Fibroblast of lung (primary cell): ENCODE measurements around the gene AIFM1. TPM values are rescaled to one million over a fixed set of nuclear protein-coding genes. Genes with fewer than 3 reads are reported as not detected.
A peak's percentile ranks its signal among the peaks of the same experiment; 100 is the strongest.

Experiments used
- DNase-seq, 2 donors: peaks; one replicate each; pipeline versions ENCODE4 v3.0.0 to v3.0.0-alpha.2; 2010; ENCODE audit warnings: low read depth in 2 of 2
- H2AFZ ChIP-seq: 2 replicates; pipeline ENCODE4 v1.5.1; 2012; ENCODE audit warnings: low read length, control low read depth, inconsistent platforms
- H3K27ac ChIP-seq: 2 replicates; pipeline ENCODE4 v1.5.1; 2011; ENCODE audit warnings: low read length, control low read depth; ENCODE audit not compliant: insufficient read depth
- H3K27me3 ChIP-seq: 2 replicates; pipeline ENCODE4 v1.5.1; 2011; ENCODE audit warnings: mild to moderate bottlenecking, low read length; ENCODE audit not compliant: control insufficient read depth, insufficient read depth
- H3K36me3 ChIP-seq: 2 replicates; pipeline ENCODE4 v1.5.1; 2011; ENCODE audit warnings: low read length; ENCODE audit not compliant: control insufficient read depth, insufficient read depth
- H3K4me1 ChIP-seq: 2 replicates; pipeline ENCODE4 v1.5.1; 2011; ENCODE audit warnings: low read length; ENCODE audit not compliant: control insufficient read depth, insufficient read depth; ENCODE audit errors: extremely low read depth
- H3K4me2 ChIP-seq: 2 replicates; pipeline ENCODE4 v1.5.1; 2011; ENCODE audit warnings: low read length, control low read depth; ENCODE audit not compliant: insufficient read depth; ENCODE audit errors: extremely low read depth
- H3K4me3 ChIP-seq, 4 experiments: fragments of 200-600 bp in 1 of 4; sonication (generic) in 1 of 4; replicated peaks in 1 of 4; 2 replicates each; pipeline ENCODE4 v1.5.1; 2011 to 2016; ENCODE audit warnings: low read length in 4 of 4, low read depth in 3 of 4, mild to moderate bottlenecking in 3 of 4, control low read depth in 2 of 4, inconsistent platforms in 1 of 4, mixed read lengths in 1 of 4; ENCODE audit not compliant: insufficient read depth in 1 of 4; ENCODE audit errors: control extremely low read depth in 1 of 4
- H3K79me2 ChIP-seq: 2 replicates; pipeline ENCODE4 v1.5.1; 2012; ENCODE audit warnings: mild to moderate bottlenecking, low read length, inconsistent platforms; ENCODE audit not compliant: control insufficient read depth, insufficient read depth
- H3K9ac ChIP-seq: 2 replicates; pipeline ENCODE4 v1.5.1; 2011; ENCODE audit warnings: mild to moderate bottlenecking, low read length, control low read depth; ENCODE audit not compliant: insufficient read depth
- H3K9me3 ChIP-seq: 2 replicates; pipeline ENCODE4 v1.5.1; 2012; ENCODE audit warnings: low read depth, low read length; ENCODE audit not compliant: control insufficient read depth, insufficient read depth
- H4K20me1 ChIP-seq: 2 replicates; pipeline ENCODE4 v1.5.1; 2011; ENCODE audit warnings: low read length; ENCODE audit not compliant: control insufficient read depth, insufficient read depth; ENCODE audit errors: extremely low read depth
- CTCF ChIP-seq, 2 donors: IDR thresholded peaks in 1 of 2; conservative IDR thresholded peaks in 1 of 2; 1 replicate in 1 of 2; 2 replicates in 1 of 2; pipeline ENCODE4 v1.5.1; 2011 to 2012; ENCODE audit warnings: low read length in 2 of 2, control low read depth in 1 of 2, inconsistent platforms in 1 of 2, low read depth in 1 of 2, mild to moderate bottlenecking in 1 of 2
- EZH2 ChIP-seq: IDR thresholded peaks from 2 replicates; pipeline ENCODE4 v1.5.1; 2012; ENCODE audit warnings: low read length, control low read depth, mild to moderate bottlenecking; ENCODE audit errors: missing control alignments
- polyA minus RNA-seq: library from RNA; depleted of rRNA, polyadenylated mRNA; stranded (reverse); fragments of >200 nt; gene quantifications from 2 replicates; pipeline ENCODE4 v1.2.3, GENCODE V29; 2011; ENCODE audit warnings: low replicate concordance
- polyA plus RNA-seq, 2 donors: library from polyadenylated mRNA; depleted of rRNA in 1 of 2; stranded (reverse) in 1 of 2; unstranded in 1 of 2; fragments of >200 nt; gene quantifications; 2 replicates each; pipeline ENCODE4 v1.2.1, GENCODE V29; 2011 to 2012; ENCODE audit warnings: missing spikeins in 1 of 2
- total RNA-seq: library from RNA; depleted of rRNA; stranded (reverse); fragments of >200 nt; gene quantifications from 2 replicates; pipeline ENCODE4 v1.2.1, GENCODE V29; 2014

Gene AIFM1
- total RNA-seq (18.2 and 23.1 TPM in 2 replicates), polyA plus RNA-seq (36.1 and 47.1 TPM in 2 replicates), polyA minus RNA-seq (7.3 and 8.5 TPM in 2 replicates)
- 26.9 and 33.7 TPM in 2 replicates for polyA plus RNA-seq (2012)

GRCh38 chrX:130165703-130166502, at the start of gene AIFM1:
Gene AIFM1, minus strand, starts transcription at chrX:130165841. Its CDS starts 185 bp downstream, at chrX:130165656.
- Histone ChIP-seq H2AFZ (peak within 1 kb of the TSS; percentile 84), H3K4me2 (peak within 1 kb of the TSS; percentile 87), H3K4me1 (no peaks in the 10 kb centered on the region), H3K36me3 (no peaks in the 10 kb centered on the region), H3K79me2 (peaks cover 11% of the 10 kb centered on the region), H3K4me3 (peak within 1 kb of the TSS; percentile 67 to 95 (median 74)), H3K9me3 (no peaks in the 10 kb centered on the region), H3K9ac (peak within 1 kb of the TSS; percentile 70), H3K27ac (peak within 1 kb of the TSS; percentile 89), H4K20me1 (no peaks in the 10 kb centered on the region), H3K27me3 (no peaks in the 10 kb centered on the region)
- peak; percentile 95 to 98 for DNase-seq
- TF ChIP-seq EZH2 (no peak), CTCF (conservative IDR thresholded peaks at IDR 0.05 in 1 of 2, IDR thresholded peaks at IDR 0.05 in 1 of 2; ENCODE audit: low read depth in 1 of 2, low read length in 2 of 2) (no peak)

- Histone ChIP-seq H3K36me3 (no peaks in the 10 kb centered on the region), H4K20me1 (no peaks in the 10 kb centered on the region), H3K9ac (no peak overlapping the region), H3K27ac (no peak overlapping the region), H3K27me3 (no peaks in the 10 kb centered on the region), H3K9me3 (no peaks in the 10 kb centered on the region), H3K4me3 (no peak overlapping the region), H3K4me1 (no peaks in the 10 kb centered on the region), H2AFZ (no peak overlapping the region), H3K79me2 (no peaks in the 10 kb centered on the region), H3K4me2 (no peak overlapping the region)
- no peak for TF ChIP-seq EZH2
- TF ChIP-seq CTCF (conservative IDR thresholded peaks at IDR 0.05 in 1 of 2, IDR thresholded peaks at IDR 0.05 in 1 of 2; ENCODE audit: low read depth in 1 of 2, low read length in 2 of 2): no peak
- no peak for DNase-seq
Measured at GRCh38 chrX:130213376-130213775, 47.7 kb upstream of the AIFM1 start.

DNA sequence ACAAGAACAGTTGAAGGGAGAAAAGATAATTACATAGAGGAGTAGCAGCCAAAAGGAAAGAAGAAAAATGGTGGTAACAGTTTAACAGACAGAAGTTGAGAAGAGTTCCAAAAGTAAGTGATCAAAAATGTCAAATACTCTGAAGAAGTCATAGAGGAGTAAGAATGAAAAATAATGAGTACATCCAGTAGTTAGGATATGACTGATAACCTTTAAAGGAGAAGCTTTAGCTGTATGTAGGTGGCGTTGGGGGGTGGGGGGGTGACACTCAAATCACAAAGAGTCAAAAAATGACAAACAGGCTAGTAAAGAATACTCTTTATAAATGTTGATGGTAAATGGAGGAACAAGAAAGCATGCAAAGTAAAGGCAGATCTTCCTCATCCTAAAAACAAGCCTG, 46.7 kb upstream of the AIFM1 start:
- Histone ChIP-seq H3K36me3 (no peaks in the 10 kb centered on the region), H3K4me3 (no peak overlapping the region), H3K27me3 (no peaks in the 10 kb centered on the region), H3K27ac (no peak overlapping the region), H3K9me3 (no peaks in the 10 kb centered on the region), H3K4me1 (no peaks in the 10 kb centered on the region), H2AFZ (no peak overlapping the region), H3K79me2 (no peaks in the 10 kb centered on the region), H3K4me2 (no peak overlapping the region), H3K9ac (no peak overlapping the region), H4K20me1 (no peaks in the 10 kb centered on the region)
- TF ChIP-seq EZH2 (no peak), CTCF (conservative IDR thresholded peaks at IDR 0.05 in 1 of 2, IDR thresholded peaks at IDR 0.05 in 1 of 2; ENCODE audit: low read depth in 1 of 2, low read length in 2 of 2) (no peak)
- no peak for DNase-seq
